IPS-18c (cell line): Measurements from ENCODE around the gene SLC24A4.

Experiments used
- H3K4me3 ChIP-seq: 2 replicates; pipeline ENCODE4 v1.7.0; 2013; ENCODE audit warnings: low read depth, mild to moderate bottlenecking, low read length, moderate library complexity; ENCODE audit not compliant: insufficient read depth
- H3K9me3 ChIP-seq: one replicate; pipeline ENCODE4 v1.6.1; 2013; ENCODE audit warnings: mild to moderate bottlenecking, low read length, moderate library complexity; ENCODE audit not compliant: control insufficient read depth, insufficient read depth

The SLC24A4 gene, protein sequence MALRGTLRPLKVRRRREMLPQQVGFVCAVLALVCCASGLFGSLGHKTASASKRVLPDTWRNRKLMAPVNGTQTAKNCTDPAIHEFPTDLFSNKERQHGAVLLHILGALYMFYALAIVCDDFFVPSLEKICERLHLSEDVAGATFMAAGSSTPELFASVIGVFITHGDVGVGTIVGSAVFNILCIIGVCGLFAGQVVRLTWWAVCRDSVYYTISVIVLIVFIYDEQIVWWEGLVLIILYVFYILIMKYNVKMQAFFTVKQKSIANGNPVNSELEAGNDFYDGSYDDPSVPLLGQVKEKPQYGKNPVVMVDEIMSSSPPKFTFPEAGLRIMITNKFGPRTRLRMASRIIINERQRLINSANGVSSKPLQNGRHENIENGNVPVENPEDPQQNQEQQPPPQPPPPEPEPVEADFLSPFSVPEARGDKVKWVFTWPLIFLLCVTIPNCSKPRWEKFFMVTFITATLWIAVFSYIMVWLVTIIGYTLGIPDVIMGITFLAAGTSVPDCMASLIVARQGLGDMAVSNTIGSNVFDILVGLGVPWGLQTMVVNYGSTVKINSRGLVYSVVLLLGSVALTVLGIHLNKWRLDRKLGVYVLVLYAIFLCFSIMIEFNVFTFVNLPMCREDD

GRCh38 chr14:92323011-92323915 lies at the start of gene SLC24A4:
TSS of gene SLC24A4 (plus strand) at chr14:92323165. CDS start at chr14:92323831, 666 bp downstream.
- Histone ChIP-seq H3K4me3 (peak within 1 kb of the TSS; percentile 60), H3K9me3 (no peaks in the 10 kb centered on the region)

GRCh38 chr14:92273166-92273565 lies 49.8 kb upstream of the SLC24A4 start:
- H3K9me3 ChIP-seq, result no peaks in the 10 kb centered on the region
- no peak overlapping the region for H3K4me3 ChIP-seq

GRCh38 chr14:92274055-92274454 lies 48.9 kb upstream of the SLC24A4 start:
- Histone ChIP-seq H3K4me3 (no peak overlapping the region), H3K9me3 (no peaks in the 10 kb centered on the region)

- Histone ChIP-seq H3K9me3 (no peaks in the 10 kb centered on the region), H3K4me3 (no peak overlapping the region)
Observed at GRCh38 chr14:92276074-92276473, 46.9 kb upstream of the SLC24A4 start.

DNA sequence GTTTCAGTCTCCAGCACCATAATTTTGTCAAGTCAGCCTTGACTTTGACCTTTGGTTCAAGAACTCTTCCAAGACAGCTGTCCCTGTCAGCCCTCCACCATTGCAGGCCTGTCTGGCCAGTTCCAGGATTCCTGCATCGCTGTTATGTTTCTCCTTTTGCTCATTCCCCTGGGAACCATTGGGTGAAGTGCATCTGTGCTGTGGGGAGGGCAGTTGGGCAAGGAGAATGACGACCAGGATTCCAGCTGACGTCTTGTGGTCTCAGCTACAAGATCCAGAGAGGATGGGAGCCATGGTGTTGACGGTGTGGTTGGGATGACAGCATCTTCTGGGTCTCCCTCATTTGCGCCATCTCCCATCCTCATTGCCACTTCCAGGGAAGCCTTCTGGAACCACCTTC lies 45.9 kb upstream of the SLC24A4 start:
- H3K4me3 ChIP-seq, result no peak overlapping the region
- no peaks in the 10 kb centered on the region for H3K9me3 ChIP-seq

DNA sequence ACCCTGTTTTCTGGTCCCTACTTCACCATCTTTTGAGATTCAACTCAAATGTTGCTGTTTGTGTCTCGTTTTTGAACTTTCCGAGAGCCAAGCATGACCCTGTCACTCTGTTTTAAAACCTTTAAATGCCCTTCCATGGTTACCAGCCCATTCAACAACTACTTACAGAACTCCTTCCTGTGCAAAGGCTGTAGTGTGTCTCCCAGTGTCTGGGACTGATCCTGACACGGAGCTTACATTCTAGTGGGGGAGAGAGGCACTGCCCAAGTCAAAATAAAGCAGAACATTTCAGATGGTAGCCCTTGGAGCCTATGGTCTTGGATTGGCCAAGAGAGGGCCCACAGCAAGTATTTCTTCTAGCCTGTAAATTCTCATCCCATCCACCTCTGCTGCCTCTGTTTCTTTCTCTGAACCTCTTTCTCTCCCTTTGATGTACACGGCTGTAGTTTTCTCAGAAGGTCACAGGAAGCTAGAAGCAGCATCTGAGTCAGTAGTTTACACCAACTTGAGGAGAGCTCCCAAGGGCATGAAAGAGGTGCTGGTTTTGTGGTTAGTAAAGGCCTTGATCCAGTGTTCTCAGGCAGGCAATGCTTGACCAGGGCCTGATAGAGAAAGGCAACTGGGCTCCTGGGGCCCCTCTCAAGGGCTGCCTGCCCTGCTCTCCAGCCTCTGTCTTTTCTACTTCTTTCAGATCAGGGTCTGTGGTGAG lies 42.3 kb upstream of the SLC24A4 start:
- no peaks in the 10 kb centered on the region for H3K9me3 ChIP-seq
- H3K4me3 ChIP-seq, result no peak overlapping the region

GRCh38 chr14:92282669-92283068 lies 40.3 kb upstream of the SLC24A4 start:
- no peaks in the 10 kb centered on the region for H3K9me3 ChIP-seq

DNA sequence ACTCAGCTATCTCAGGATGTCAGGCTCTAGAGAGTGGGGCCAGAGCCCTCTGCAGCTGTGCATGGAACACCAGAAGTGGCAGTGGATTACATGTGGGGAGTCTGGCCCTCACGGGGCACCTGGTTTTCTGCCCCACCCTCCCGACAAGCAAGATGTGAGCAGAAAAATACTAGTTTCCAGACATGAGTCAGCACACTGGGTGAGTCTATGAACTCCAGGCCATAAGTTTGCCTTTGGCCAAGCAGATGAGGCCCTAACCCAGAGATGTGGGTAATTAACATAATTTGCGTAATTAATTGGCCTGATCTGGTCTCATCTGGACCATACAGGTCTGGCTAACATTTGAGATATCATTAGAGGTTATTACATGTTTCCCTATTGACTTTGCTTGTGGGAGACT lies 37.7 kb upstream of the SLC24A4 start:
- H3K4me3 ChIP-seq, result no peak overlapping the region
- peaks cover 2% of the 10 kb centered on the region for H3K9me3 ChIP-seq

More at GRCh38 chr14:92282669-92283068, 40.3 kb upstream of the SLC24A4 start:
- no peak overlapping the region for H3K4me3 ChIP-seq

DNA sequence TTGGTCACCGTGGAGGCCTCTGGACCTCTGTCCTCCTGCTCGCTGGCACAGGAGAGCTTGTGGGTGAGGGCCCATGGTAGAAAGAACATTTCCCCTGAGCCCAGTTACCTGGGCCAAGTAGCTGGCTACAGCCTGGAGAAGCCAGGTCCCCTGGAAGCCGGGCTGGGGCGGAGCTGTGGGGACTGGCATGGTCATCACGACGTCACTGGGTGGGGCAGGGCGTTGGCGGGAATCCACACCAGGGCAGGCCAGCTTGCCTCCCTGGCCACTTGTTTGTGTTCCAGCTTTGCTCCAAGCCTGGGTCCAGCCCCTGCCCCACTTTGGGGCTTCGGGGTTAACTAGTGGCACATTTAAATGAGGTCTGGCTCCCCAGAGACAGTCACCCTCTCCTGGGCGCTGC lies 35.0 kb upstream of the SLC24A4 start:
- no peak overlapping the region for H3K4me3 ChIP-seq
- peaks cover 2% of the 10 kb centered on the region for H3K9me3 ChIP-seq

GRCh38 chr14:92288994-92289660 lies 33.8 kb upstream of the SLC24A4 start:
- H3K9me3 ChIP-seq, result peaks cover 2% of the 10 kb centered on the region
- no peak overlapping the region for H3K4me3 ChIP-seq

GRCh38 chr14:92292673-92293072 lies 30.3 kb upstream of the SLC24A4 start:
- H3K4me3 ChIP-seq, result no peak overlapping the region
- peaks cover 2% of the 10 kb centered on the region for H3K9me3 ChIP-seq

GRCh38 chr14:92294506-92294905 lies 28.5 kb upstream of the SLC24A4 start:
- H3K9me3 ChIP-seq, result peaks cover 2% of the 10 kb centered on the region
- H3K4me3 ChIP-seq, result no peak overlapping the region

DNA sequence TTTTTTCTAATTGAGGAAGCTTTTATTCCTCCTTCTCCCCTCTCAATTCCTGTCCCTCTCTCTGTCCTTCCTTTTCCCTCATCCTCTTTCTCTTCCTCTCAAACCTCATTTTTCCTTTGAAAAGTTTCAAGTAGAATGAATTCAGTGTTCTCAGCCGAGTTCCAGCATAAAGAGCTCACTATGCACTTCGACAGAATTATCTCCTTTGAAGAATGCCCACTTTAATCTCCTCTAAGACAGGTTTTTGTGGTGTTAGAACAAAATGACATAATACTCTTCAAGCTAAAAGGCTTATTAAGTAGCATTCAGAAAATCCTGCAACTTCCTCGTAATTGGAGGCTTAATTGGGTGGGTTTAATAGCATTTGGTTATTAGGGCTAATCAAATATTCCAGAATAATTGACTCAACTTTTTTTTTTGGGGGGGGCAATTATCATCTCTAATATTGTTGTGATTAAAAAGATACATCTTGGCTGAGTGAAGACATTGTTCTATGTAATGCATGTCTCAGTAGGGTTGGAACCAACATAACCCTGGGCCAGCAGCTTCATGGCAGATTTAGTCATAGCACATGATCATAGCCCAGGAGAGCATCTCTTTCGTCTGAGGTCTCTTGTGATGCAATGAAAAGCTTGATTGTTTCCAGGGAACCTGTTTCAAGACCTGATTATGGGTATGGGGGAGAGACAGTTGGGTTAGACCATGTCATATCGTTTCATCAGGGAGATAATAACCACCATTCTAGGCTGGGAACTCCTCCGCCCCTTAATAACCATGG lies 25.0 kb upstream of the SLC24A4 start:
- H3K4me3 ChIP-seq, result no peak overlapping the region
- H3K9me3 ChIP-seq, result no peaks in the 10 kb centered on the region

DNA sequence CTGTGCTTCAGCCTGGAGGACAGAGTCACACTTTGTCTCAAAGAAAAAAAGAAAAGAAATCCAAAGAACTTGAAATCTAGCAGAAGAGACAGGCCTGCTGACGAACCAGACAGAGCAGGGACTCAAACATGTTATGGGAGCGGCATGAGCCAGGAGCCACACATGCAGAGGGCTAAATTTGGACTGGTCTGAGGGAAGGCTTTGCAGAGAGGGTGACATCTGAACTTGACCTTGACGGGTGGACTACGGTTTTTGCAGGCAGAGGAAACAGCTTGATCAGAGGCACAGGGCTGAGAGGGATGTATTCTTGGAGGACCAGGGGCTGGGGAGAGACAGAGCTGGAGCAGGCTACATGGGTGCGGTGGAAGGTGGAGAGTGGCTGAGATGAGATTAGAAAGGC lies 20.5 kb upstream of the SLC24A4 start:
- no peaks in the 10 kb centered on the region for H3K9me3 ChIP-seq
- no peak overlapping the region for H3K4me3 ChIP-seq

- Histone ChIP-seq H3K9me3 (no peaks in the 10 kb centered on the region), H3K4me3 (no peak overlapping the region)
Observed at GRCh38 chr14:92308716-92309115, 14.2 kb upstream of the SLC24A4 start.

DNA sequence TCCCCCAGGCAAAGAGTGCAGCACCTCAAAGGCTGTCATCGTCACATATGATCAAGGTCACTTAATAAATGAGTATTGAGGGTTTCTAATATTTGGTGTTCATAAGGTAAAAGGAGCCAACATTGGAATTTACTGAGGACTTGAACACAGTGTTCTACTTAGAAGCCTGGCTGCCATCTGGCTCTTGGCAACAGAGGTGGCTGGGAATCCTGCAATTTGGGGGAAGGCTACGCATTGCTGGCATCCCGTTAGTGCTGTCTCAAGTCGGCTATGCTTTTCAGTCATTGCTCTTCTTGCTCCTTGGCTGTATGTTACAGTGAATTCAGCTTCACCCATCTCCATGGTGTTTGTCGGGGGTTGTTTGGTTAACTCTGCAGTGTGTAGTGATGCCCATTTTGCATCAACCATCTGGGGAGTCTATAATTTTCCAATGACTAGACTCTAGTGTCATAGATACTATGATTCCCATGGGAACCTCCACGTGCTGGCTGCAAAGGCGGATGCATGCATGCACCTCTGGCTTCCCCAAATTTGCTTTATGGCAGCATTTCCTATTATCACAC lies 12.9 kb upstream of the SLC24A4 start:
- no peak overlapping the region for H3K4me3 ChIP-seq
- no peaks in the 10 kb centered on the region for H3K9me3 ChIP-seq
